PC-9 (cell line): ENCODE measurements around the gene SUPT3H. TPM values are rescaled to one million over a fixed set of nuclear protein-coding genes. Genes with fewer than 3 reads are reported as not detected.

Source experiments
- BruUV-seq: library from RNA; stranded (reverse); fragments of 400-500 nt; replicated peaks from 2 replicates; lab custom pipeline; 2021; lab: Mats Ljungman, UMichigan
- CTCF ChIA-PET: fragments of 300-600 bp; sonication (Branson Sonifier 250); formaldehyde crosslinking; loops from one replicate; lab custom pipeline; 2022; ENCODE audit warnings: antibody characterized with exemption; lab: Charles Lee
- POLR2A ChIA-PET: fragments of 300-600 bp; sonication (Branson Sonifier 250); formaldehyde crosslinking; loops from one replicate; lab custom pipeline; 2022; ENCODE audit warnings: antibody characterized with exemption; ENCODE audit not compliant: unreplicated experiment; lab: Charles Lee
- DNase-seq, 2 experiments: peaks; one replicate each; pipeline versions ENCODE4 v3.0.0 to v3.0.0-alpha.2; 2015 to 2022; ENCODE audit warnings: mixed read lengths in 1 of 2
- H2AFZ ChIP-seq: fragments of 200-600 bp; sonication (generic); 2 replicates; pipeline ENCODE4 v1.8.1; 2017; ENCODE audit warnings: antibody characterized with exemption
- H3F3A ChIP-seq: fragments of 200-600 bp; sonication (generic); 2 replicates; pipeline ENCODE4 v1.8.1; 2017; ENCODE audit warnings: antibody characterized with exemption, mild to moderate bottlenecking, low read depth; ENCODE audit not compliant: insufficient read depth
- H3K27ac ChIP-seq: fragments of 200-600 bp; sonication (generic); 2 replicates; pipeline ENCODE4 v1.6.1; 2016; ENCODE audit warnings: mixed run types
- H3K27me3 ChIP-seq: fragments of 200-600 bp; sonication (generic); 2 replicates; pipeline ENCODE4 v1.6.1; 2016; ENCODE audit warnings: low read depth, mixed run types; ENCODE audit not compliant: insufficient read depth
- H3K36me3 ChIP-seq: fragments of 200-600 bp; sonication (generic); 2 replicates; pipeline ENCODE4 v1.6.1; 2016; ENCODE audit warnings: low read depth, mixed run types
- H3K4me1 ChIP-seq: fragments of 200-600 bp; sonication (generic); replicated peaks from 2 replicates; pipeline ENCODE4 v1.6.1; 2016; ENCODE audit warnings: mixed run types; ENCODE audit not compliant: insufficient read depth
- H3K4me2 ChIP-seq: fragments of 200-600 bp; sonication (generic); 2 replicates; pipeline ENCODE4 v1.6.1; 2017; ENCODE audit warnings: mixed run types
- H3K4me3 ChIP-seq: fragments of 200-600 bp; sonication (generic); 2 replicates; pipeline ENCODE4 v1.6.1; 2016; ENCODE audit warnings: mixed run types
- H3K79me2 ChIP-seq: fragments of 200-600 bp; sonication (generic); 2 replicates; pipeline ENCODE4 v1.6.1; 2017; ENCODE audit warnings: low read depth, mixed run types
- H3K9me2 ChIP-seq: fragments of 200-600 bp; sonication (generic); 2 replicates; pipeline ENCODE4 v1.8.1; 2017; ENCODE audit warnings: mild to moderate bottlenecking; ENCODE audit not compliant: insufficient read depth
- H3K9me3 ChIP-seq: fragments of 200-600 bp; sonication (generic); 2 replicates; pipeline ENCODE4 v1.8.1; 2016; ENCODE audit warnings: low read depth; ENCODE audit not compliant: insufficient read depth
- H4K20me1 ChIP-seq: fragments of 200-600 bp; sonication (generic); 2 replicates; pipeline ENCODE4 v1.8.1; 2017; ENCODE audit not compliant: insufficient read depth
- EZH2 ChIP-seq: fragments of 200-600 bp; sonication (generic); IDR thresholded peaks from 2 replicates; pipeline ENCODE4 v1.8.0; 2017; ENCODE audit warnings: antibody characterized with exemption, low read depth
- intact Hi-C: fragments of 100-400 bp; cut with micrococcal nuclease; formaldehyde crosslinking; loops from one replicate; pipeline ENCODE4 v1.10.0; 2022; ENCODE audit not compliant: unreplicated experiment
- total RNA-seq: library from RNA; stranded (reverse); gene quantifications from 2 replicates; pipeline ENCODE4 v1.2.3, GENCODE V29; 2021
- TF ChIP-seq, protein P1 (sequence below): fragments of 200-600 bp; sonication (generic); conservative IDR thresholded peaks from 2 replicates; pipeline ENCODE4 v1.6.1; 2017; ENCODE audit warnings: mixed run types, antibody characterized with exemption, mild to moderate bottlenecking, moderate library complexity

SUPT3H gene
- total RNA-seq, 1 experiment from 2014 or later, result 9.2 TPM

DNA sequence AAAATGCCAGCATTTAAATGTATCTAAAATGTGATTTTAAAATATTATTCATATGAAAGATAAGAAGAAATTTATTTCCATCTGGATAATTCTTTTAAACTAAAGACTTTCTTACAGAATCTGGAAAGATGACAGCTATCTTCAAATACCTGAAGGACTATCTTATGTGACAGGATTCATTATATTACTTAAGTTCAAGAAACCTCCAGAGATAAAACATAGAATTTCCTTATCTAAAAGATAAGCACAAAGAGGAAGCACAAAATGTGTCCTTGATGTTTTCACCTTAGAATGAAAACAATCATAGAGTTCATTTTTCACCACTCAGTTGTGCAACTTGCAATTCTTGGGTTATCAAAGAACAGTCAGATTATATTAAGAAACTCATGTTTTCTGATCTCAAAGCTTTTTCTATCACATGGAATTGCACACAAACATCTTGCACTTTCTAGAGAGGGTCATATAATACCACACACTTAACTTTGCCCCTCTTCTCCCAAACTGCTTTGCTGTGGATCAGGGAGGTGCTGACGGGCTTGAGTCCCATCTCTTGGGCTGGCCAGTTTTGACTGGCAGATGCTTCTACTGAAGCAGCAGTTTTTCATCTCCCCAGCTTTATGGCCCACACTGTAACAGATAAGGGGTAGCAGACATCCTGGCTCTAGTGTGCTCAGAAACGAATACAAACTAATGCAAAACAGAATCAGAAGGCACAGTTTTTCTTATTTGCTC lies 522.9 kb downstream of the SUPT3H start:
- no TSS peak for BruUV-seq
- DNase-seq, result no peak
- H3K4me1 ChIP-seq, result no peaks in the 10 kb centered on the region
- no peak overlapping the region for H3K4me3 ChIP-seq
- H4K20me1 ChIP-seq, result no peaks in the 10 kb centered on the region
- ChIA-PET POLR2A (no interaction called here), CTCF (no interaction called here)
- H2AFZ ChIP-seq, result no peak overlapping the region
- H3F3A ChIP-seq, result no peaks in the 10 kb centered on the region
- no peaks in the 10 kb centered on the region for H3K9me2 ChIP-seq
- no peak overlapping the region for H3K27ac ChIP-seq
- no peaks in the 10 kb centered on the region for H3K27me3 ChIP-seq
- intact Hi-C loops, result no loop called here
- TF ChIP-seq, protein P1, sequence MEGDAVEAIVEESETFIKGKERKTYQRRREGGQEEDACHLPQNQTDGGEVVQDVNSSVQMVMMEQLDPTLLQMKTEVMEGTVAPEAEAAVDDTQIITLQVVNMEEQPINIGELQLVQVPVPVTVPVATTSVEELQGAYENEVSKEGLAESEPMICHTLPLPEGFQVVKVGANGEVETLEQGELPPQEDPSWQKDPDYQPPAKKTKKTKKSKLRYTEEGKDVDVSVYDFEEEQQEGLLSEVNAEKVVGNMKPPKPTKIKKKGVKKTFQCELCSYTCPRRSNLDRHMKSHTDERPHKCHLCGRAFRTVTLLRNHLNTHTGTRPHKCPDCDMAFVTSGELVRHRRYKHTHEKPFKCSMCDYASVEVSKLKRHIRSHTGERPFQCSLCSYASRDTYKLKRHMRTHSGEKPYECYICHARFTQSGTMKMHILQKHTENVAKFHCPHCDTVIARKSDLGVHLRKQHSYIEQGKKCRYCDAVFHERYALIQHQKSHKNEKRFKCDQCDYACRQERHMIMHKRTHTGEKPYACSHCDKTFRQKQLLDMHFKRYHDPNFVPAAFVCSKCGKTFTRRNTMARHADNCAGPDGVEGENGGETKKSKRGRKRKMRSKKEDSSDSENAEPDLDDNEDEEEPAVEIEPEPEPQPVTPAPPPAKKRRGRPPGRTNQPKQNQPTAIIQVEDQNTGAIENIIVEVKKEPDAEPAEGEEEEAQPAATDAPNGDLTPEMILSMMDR, result no peak
- no peak for TF ChIP-seq EZH2
- no peaks in the 10 kb centered on the region for H3K79me2 ChIP-seq
- no peak overlapping the region for H3K4me2 ChIP-seq
- H3K36me3 ChIP-seq, result no peaks in the 10 kb centered on the region
- H3K9me3 ChIP-seq, result no peaks in the 10 kb centered on the region

DNA sequence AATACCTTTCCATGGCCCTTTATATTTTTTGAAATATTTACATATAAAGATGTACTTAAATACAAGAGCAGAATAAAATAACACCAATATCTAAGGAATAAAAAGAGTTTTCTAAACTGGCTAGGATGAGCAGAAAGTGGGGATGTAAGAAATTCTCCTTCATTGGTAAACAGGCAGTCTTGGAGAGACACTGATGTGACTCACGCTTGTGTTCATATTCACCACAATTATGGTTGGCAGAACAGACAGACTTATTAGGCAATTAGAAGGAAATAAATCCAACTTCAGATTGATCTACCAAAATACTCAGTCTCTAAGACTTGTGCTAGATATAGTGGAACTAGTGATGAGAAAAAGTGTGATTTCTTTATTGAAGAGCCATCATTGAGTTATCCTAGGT lies 526.6 kb downstream of the SUPT3H start:
- no peak for TF ChIP-seq EZH2
- TF ChIP-seq, protein P1, result no peak
- intact Hi-C loops, result no loop called here
- ChIA-PET CTCF (no interaction called here), POLR2A (no interaction called here)
- H3K27ac ChIP-seq, result no peak overlapping the region
- no peaks in the 10 kb centered on the region for H3K9me3 ChIP-seq
- no peaks in the 10 kb centered on the region for H3K36me3 ChIP-seq
- no peaks in the 10 kb centered on the region for H3K4me1 ChIP-seq
- H3K27me3 ChIP-seq, result no peaks in the 10 kb centered on the region
- H3F3A ChIP-seq, result no peaks in the 10 kb centered on the region
- no peak for DNase-seq
- H3K4me2 ChIP-seq, result no peak overlapping the region
- no peaks in the 10 kb centered on the region for H4K20me1 ChIP-seq
- H3K9me2 ChIP-seq, result no peaks in the 10 kb centered on the region
- BruUV-seq, result no TSS peak
- no peak overlapping the region for H3K4me3 ChIP-seq
- H2AFZ ChIP-seq, result no peak overlapping the region
- H3K79me2 ChIP-seq, result no peaks in the 10 kb centered on the region

DNA sequence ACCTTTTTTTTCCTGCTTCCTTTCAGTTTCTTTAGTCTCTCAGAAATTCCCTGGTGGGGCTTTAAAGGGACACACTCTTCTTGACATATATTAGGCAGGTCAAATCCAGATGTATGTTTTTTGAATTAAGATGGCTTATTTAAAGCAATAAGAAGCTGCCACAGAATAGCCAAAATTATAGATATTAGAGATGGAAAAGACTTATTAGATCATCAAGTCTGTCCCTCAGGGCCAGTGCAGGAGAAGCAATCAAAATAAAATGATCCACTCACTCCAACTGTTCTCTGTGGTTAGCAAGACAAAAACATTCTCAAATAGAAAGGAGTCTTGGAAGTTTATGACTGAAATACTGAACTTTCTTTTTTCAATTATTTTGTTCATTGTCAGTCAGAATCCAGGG lies 527.4 kb downstream of the SUPT3H start:
- Histone ChIP-seq H3K27ac (no peak overlapping the region), H3K79me2 (no peaks in the 10 kb centered on the region), H3K9me3 (no peaks in the 10 kb centered on the region), H3K4me1 (no peaks in the 10 kb centered on the region), H4K20me1 (no peaks in the 10 kb centered on the region), H3F3A (no peaks in the 10 kb centered on the region), H3K36me3 (no peaks in the 10 kb centered on the region), H3K4me2 (no peak overlapping the region), H3K9me2 (no peaks in the 10 kb centered on the region), H2AFZ (no peak overlapping the region), H3K4me3 (no peak overlapping the region), H3K27me3 (no peaks in the 10 kb centered on the region)
- intact Hi-C loops, result no loop called here
- TF ChIP-seq, protein P1, result no peak
- TF ChIP-seq EZH2, result no peak
- CTCF ChIA-PET, result no interaction called here
- no peak for DNase-seq
- POLR2A ChIA-PET, result no interaction called here
- BruUV-seq, result no TSS peak
